IMR-90 (cell line): ENCODE results near the gene YAE1. TPM values are rescaled to one million over a fixed set of nuclear protein-coding genes. Genes with fewer than 3 reads are reported as not detected.

ENCODE experiments used
- ATAC-seq: fragments of 200-7000 bp; cut with Tn5 transposase; 2 replicates; pipeline ENCODE4 v1.9.1; 2020; ENCODE audit warnings: low read depth, mild to moderate bottlenecking, moderate library complexity
- BruUV-seq: library from RNA; stranded (reverse); fragments of 400-500 nt; replicated peaks from 2 replicates; lab custom pipeline; 2021; lab: Mats Ljungman, UMichigan
- CTCF ChIA-PET: fragments of 300-600 bp; formaldehyde crosslinking; extraction: SDS; loops from one replicate; lab custom pipeline; 2021; ENCODE audit warnings: antibody characterized with exemption; lab: Yijun Ruan, JAX
- POLR2A ChIA-PET: fragments of 300-600 bp; sonication (Branson Sonifier 250); formaldehyde crosslinking; loops from one replicate; lab custom pipeline; 2022; ENCODE audit warnings: antibody characterized with exemption; ENCODE audit not compliant: unreplicated experiment; lab: Charles Lee
- DNase-seq: peaks from one replicate; pipeline ENCODE4 v3.0.0; 2013
- H2AFZ ChIP-seq: replicated peaks from 2 replicates; pipeline ENCODE3; 2013; ENCODE audit warnings: low read length, mild to moderate bottlenecking; ENCODE audit not compliant: poor library complexity
- H2AK5ac ChIP-seq: 2 replicates; pipeline ENCODE4 v1.6.1; 2013; ENCODE audit warnings: low read depth, low read length, inconsistent platforms
- H2AK9ac ChIP-seq: replicated peaks from 2 replicates; pipeline ENCODE3; 2013; ENCODE audit warnings: mild to moderate bottlenecking, low read depth, low read length, moderate library complexity; ENCODE audit not compliant: poor library complexity
- H2BK120ac ChIP-seq: 2 replicates; pipeline ENCODE4 v1.6.1; 2013; ENCODE audit warnings: low read depth, low read length, inconsistent platforms
- H2BK15ac ChIP-seq: 3 replicates; pipeline ENCODE4 v1.6.1; 2013; ENCODE audit warnings: low read depth, low read length, inconsistent platforms
- H2BK20ac ChIP-seq: 2 replicates; pipeline ENCODE4 v1.6.1; 2013; ENCODE audit warnings: low read depth, mild to moderate bottlenecking, inconsistent platforms, low read length, moderate library complexity
- H2BK5ac ChIP-seq: 2 replicates; pipeline ENCODE4 v1.6.1; 2013; ENCODE audit warnings: mild to moderate bottlenecking, low read depth, low read length, inconsistent platforms; ENCODE audit not compliant: poor library complexity, severe bottlenecking
- H3K14ac ChIP-seq: replicated peaks from 2 replicates; pipeline ENCODE4 v1.6.1; 2013; ENCODE audit warnings: low read depth, low read length, inconsistent platforms
- H3K18ac ChIP-seq: 2 replicates; pipeline ENCODE4 v1.6.1; 2013; ENCODE audit warnings: low read depth, low read length, control low read depth
- H3K23ac ChIP-seq: 2 replicates; pipeline ENCODE4 v1.6.1; 2013; ENCODE audit warnings: low read depth, low read length, inconsistent platforms
- H3K27ac ChIP-seq: 2 replicates; pipeline ENCODE4 v1.5.1; 2013; ENCODE audit warnings: mild to moderate bottlenecking, control low read depth, low read length; ENCODE audit not compliant: insufficient read depth
- H3K27me3 ChIP-seq: 2 replicates; pipeline ENCODE4 v1.6.1; 2013; ENCODE audit warnings: low read length; ENCODE audit not compliant: control insufficient read depth, insufficient read depth
- H3K36me3 ChIP-seq: 2 replicates; pipeline ENCODE4 v1.6.1; 2013; ENCODE audit warnings: low read length, mixed read lengths; ENCODE audit not compliant: control insufficient read depth, insufficient read depth
- H3K4ac ChIP-seq: 2 replicates; pipeline ENCODE4 v1.6.1; 2013; ENCODE audit warnings: low read depth, low read length, inconsistent platforms
- H3K4me1 ChIP-seq: 2 replicates; pipeline ENCODE4 v1.6.1; 2013; ENCODE audit warnings: low read length, mixed read lengths; ENCODE audit not compliant: control insufficient read depth, insufficient read depth
- H3K4me2 ChIP-seq: 2 replicates; pipeline ENCODE4 v1.6.1; 2013; ENCODE audit warnings: low read depth, mild to moderate bottlenecking, control low read depth, low read length, moderate library complexity
- H3K4me3 ChIP-seq: 2 replicates; pipeline ENCODE4 v1.5.1; 2013; ENCODE audit warnings: low read depth, mild to moderate bottlenecking, control low read depth, low read length, moderate library complexity; ENCODE audit not compliant: insufficient read depth
- H3K56ac ChIP-seq: 2 replicates; pipeline ENCODE4 v1.6.1; 2013; ENCODE audit warnings: low read length, inconsistent platforms; ENCODE audit not compliant: insufficient read depth; ENCODE audit errors: extremely low read depth
- H3K79me1 ChIP-seq, 2 experiments: 2 replicates each; pipeline ENCODE4 v1.6.1; 2013; ENCODE audit warnings: low read length in 2 of 2, inconsistent platforms in 1 of 2, low read depth in 1 of 2
- H3K9ac ChIP-seq: 2 replicates; pipeline ENCODE4 v1.6.1; 2013; ENCODE audit warnings: low read depth, low read length, control low read depth
- H3K9me1 ChIP-seq: 2 replicates; pipeline ENCODE4 v1.6.1; 2013; ENCODE audit warnings: low read length, inconsistent platforms; ENCODE audit not compliant: insufficient read depth
- H3K9me3 ChIP-seq: 2 replicates; pipeline ENCODE4 v1.6.1; 2013; ENCODE audit warnings: low read length; ENCODE audit not compliant: control insufficient read depth, insufficient read depth
- H4K20me1 ChIP-seq: 2 replicates; pipeline ENCODE4 v1.6.1; 2013; ENCODE audit warnings: low read length, inconsistent platforms; ENCODE audit not compliant: insufficient read depth
- H4K5ac ChIP-seq: 2 replicates; pipeline ENCODE4 v1.6.1; 2013; ENCODE audit warnings: mild to moderate bottlenecking, low read depth, low read length, control low read depth
- H4K8ac ChIP-seq, 2 experiments: 2 replicates each; pipeline ENCODE4 v1.6.1; 2013; ENCODE audit warnings: low read depth in 2 of 2, low read length in 2 of 2, control low read depth in 1 of 2, inconsistent platforms in 1 of 2
- H4K91ac ChIP-seq: 2 replicates; pipeline ENCODE4 v1.6.1; 2013; ENCODE audit warnings: low read depth, low read length, inconsistent platforms; ENCODE audit not compliant: insufficient read depth
- BHLHE40 ChIP-seq: fragments of 150-350 bp; IDR thresholded peaks from 2 replicates; pipeline ENCODE4 v1.6.1; 2016; ENCODE audit warnings: mild to moderate bottlenecking, low read depth, low read length
- CEBPB ChIP-seq: IDR thresholded peaks from 2 replicates; pipeline ENCODE4 v1.6.1; 2012; ENCODE audit warnings: low read depth, low read length, improper control_type of control experiment
- CHD1 ChIP-seq: IDR thresholded peaks from 2 replicates; pipeline ENCODE4 v1.6.1; 2012; ENCODE audit warnings: low read depth, low read length, improper control_type of control experiment
- CTCF ChIP-seq: conservative IDR thresholded peaks from 2 replicates; pipeline ENCODE4 v1.5.1; 2012; ENCODE audit warnings: mild to moderate bottlenecking, low read depth, low read length, improper control_type of control experiment
- ELK1 ChIP-seq: fragments of 150-350 bp; IDR thresholded peaks from 2 replicates; pipeline ENCODE4 v1.6.1; 2016; ENCODE audit warnings: low read depth, mild to moderate bottlenecking, low read length, moderate library complexity, borderline replicate concordance
- FOS ChIP-seq: fragments of 150-350 bp; IDR thresholded peaks from 2 replicates; pipeline ENCODE4 v1.6.1; 2016; ENCODE audit warnings: low read depth, low read length
- MAFK ChIP-seq: IDR thresholded peaks from 2 replicates; pipeline ENCODE4 v1.6.1; 2012; ENCODE audit warnings: low read depth, low read length, improper control_type of control experiment
- MAZ ChIP-seq: IDR thresholded peaks from 2 replicates; pipeline ENCODE4 v1.6.1; 2012; ENCODE audit warnings: low read depth, mild to moderate bottlenecking, low read length, improper control_type of control experiment, moderate library complexity, borderline replicate concordance
- MXI1 ChIP-seq: IDR thresholded peaks from 2 replicates; pipeline ENCODE4 v1.6.1; 2012; ENCODE audit warnings: low read depth, mild to moderate bottlenecking, low read length, moderate library complexity, borderline replicate concordance
- NFE2L2 ChIP-seq: fragments of 150-350 bp; IDR thresholded peaks from 2 replicates; pipeline ENCODE4 v1.6.1; 2016; ENCODE audit warnings: low read depth, mild to moderate bottlenecking, low read length
- POLR2A ChIP-seq: IDR thresholded peaks from 2 replicates; pipeline ENCODE4 v1.6.1; 2012; ENCODE audit warnings: mild to moderate bottlenecking, low read depth, low read length
- RAD21 ChIP-seq: IDR thresholded peaks from 2 replicates; pipeline ENCODE4 v1.6.1; 2012; ENCODE audit warnings: low read length, improper control_type of control experiment
- RCOR1 ChIP-seq: IDR thresholded peaks from 2 replicates; pipeline ENCODE4 v1.6.1; 2012; ENCODE audit warnings: mild to moderate bottlenecking, low read length, improper control_type of control experiment; ENCODE audit not compliant: insufficient replicate concordance
- RFX5 ChIP-seq: IDR thresholded peaks from 2 replicates; pipeline ENCODE4 v1.8.0; 2012; ENCODE audit warnings: low read depth, mild to moderate bottlenecking, low read length, moderate library complexity
- SMC3 ChIP-seq: fragments of 150-350 bp; IDR thresholded peaks from 2 replicates; pipeline ENCODE4 v1.6.1; 2016; ENCODE audit warnings: low read depth, mild to moderate bottlenecking, antibody characterized with exemption, low read length, moderate library complexity
- USF2 ChIP-seq: fragments of 150-350 bp; IDR thresholded peaks from 2 replicates; pipeline ENCODE4 v1.6.1; 2017; ENCODE audit warnings: mild to moderate bottlenecking, antibody characterized with exemption, low read length, low read depth
- WGBS, 2 experiments: methylation state at CpG; one replicate each; pipeline versions ENCODE4 v1.1.5 to v1.1.7; 2013; ENCODE audit warnings: missing lambda C conversion rate in 2 of 2; ENCODE audit not compliant: insufficient read length in 1 of 2; ENCODE audit errors: extremely low coverage in 2 of 2; 5-methylcytosine and 5-hydroxymethylcytosine counted together
- dilution Hi-C: fragments of 300-500 bp; cut with HindIII; formaldehyde crosslinking; loops from one replicate; pipeline ENCODE4 v1.14.3; 2018; ENCODE audit warnings: low sequenced_read_pairs; ENCODE audit not compliant: unreplicated experiment
- in situ Hi-C: fragments of 300-500 bp; cut with MboI; formaldehyde crosslinking; loops from 3 replicates; pipeline ENCODE4 v1.14.3; 2019; ENCODE audit warnings: low sequenced_read_pairs, inconsistent platforms, mixed read lengths
- intact Hi-C: fragments of 100-400 bp; cut with micrococcal nuclease; formaldehyde crosslinking; loops from 2 replicates; pipeline ENCODE4 v1.10.0; 2022
- polyA plus RNA-seq, 3 experiments: library from polyadenylated mRNA; depleted of rRNA; stranded (reverse); fragments of >200 nt; gene quantifications; 2 replicates each; pipeline ENCODE4 v1.2.3, GENCODE V29; 2012; ENCODE audit warnings: low replicate concordance in 1 of 3
- total RNA-seq: library from RNA; depleted of rRNA; stranded (reverse); fragments of >200 nt; gene quantifications from 2 replicates; pipeline ENCODE4 v1.2.3, GENCODE V29; 2012

Gene YAE1
- total and polyA plus RNA-seq, 2 of the 4 experiments (the other 2 are of a cell fraction): 28.6 to 36.7 TPM

- no peak overlapping the region for H3K4me2 ChIP-seq
- H4K8ac ChIP-seq: no peak overlapping the region
- H2BK15ac ChIP-seq: no peak overlapping the region
- no peak overlapping the region for H2AFZ ChIP-seq
- no peak overlapping the region for H3K18ac ChIP-seq
- H3K56ac ChIP-seq: no peak overlapping the region
- no peak overlapping the region for H3K27ac ChIP-seq
- in situ Hi-C loops (no loop called here), dilution Hi-C loops (no loop called here), intact Hi-C loops (no loop called here)
- H2AK5ac ChIP-seq: no peak overlapping the region
- H2AK9ac ChIP-seq: no peak overlapping the region
- H4K5ac ChIP-seq: no peak overlapping the region
- H4K91ac ChIP-seq: no peak overlapping the region
- H3K36me3 ChIP-seq: no peaks in the 10 kb centered on the region
- no peaks in the 10 kb centered on the region for H3K4me1 ChIP-seq
- H3K9me1 ChIP-seq: no peaks in the 10 kb centered on the region
- POLR2A ChIA-PET: no interaction called here
- no peak for TF ChIP-seq MAFK
- TF ChIP-seq CTCF: no peak
- TF ChIP-seq MAZ: no peak
- no peak for TF ChIP-seq BHLHE40
- TF ChIP-seq RFX5: no peak
- no peak for TF ChIP-seq FOS
- TF ChIP-seq RCOR1: no peak
- no peak for TF ChIP-seq POLR2A
- TF ChIP-seq NFE2L2: no peak
- TF ChIP-seq ELK1: no peak
- TF ChIP-seq SMC3: no peak
- no peak for TF ChIP-seq MXI1
- TF ChIP-seq CEBPB: no peak
- TF ChIP-seq CHD1: no peak
- no peak for TF ChIP-seq USF2
- no peak for TF ChIP-seq RAD21
- H2BK20ac ChIP-seq: no peak overlapping the region
- H3K79me1 ChIP-seq: no peaks in the 10 kb centered on the region
- no peak overlapping the region for H3K4ac ChIP-seq
- CTCF ChIA-PET: no interaction called here
- H3K14ac ChIP-seq: no peak overlapping the region
- H3K23ac ChIP-seq: no peak overlapping the region
- H2BK120ac ChIP-seq: no peak overlapping the region
- no peaks in the 10 kb centered on the region for H3K9me3 ChIP-seq
- peaks cover 8% of the 10 kb centered on the region for H3K27me3 ChIP-seq
- no CpG with 5 or more reads among the region's 3 CpGs for WGBS, 2 experiments
- no peak for ATAC-seq
- DNase-seq: no peak
- H3K9ac ChIP-seq: no peak overlapping the region
- H2BK5ac ChIP-seq: no peak overlapping the region
- no TSS peak for BruUV-seq
- H3K4me3 ChIP-seq: no peak overlapping the region
- no peaks in the 10 kb centered on the region for H4K20me1 ChIP-seq
Measured at GRCh38 chr7:39529582-39529981, 36.6 kb upstream of the YAE1 start.
